ENCODE data around the gene CCNH. TPM values are rescaled to one million over a fixed set of nuclear protein-coding genes. Genes with fewer than 3 reads are reported as not detected.

CCNH gene
- 55.9 and 76.4 TPM in 2 replicates for total RNA-seq

DNA sequence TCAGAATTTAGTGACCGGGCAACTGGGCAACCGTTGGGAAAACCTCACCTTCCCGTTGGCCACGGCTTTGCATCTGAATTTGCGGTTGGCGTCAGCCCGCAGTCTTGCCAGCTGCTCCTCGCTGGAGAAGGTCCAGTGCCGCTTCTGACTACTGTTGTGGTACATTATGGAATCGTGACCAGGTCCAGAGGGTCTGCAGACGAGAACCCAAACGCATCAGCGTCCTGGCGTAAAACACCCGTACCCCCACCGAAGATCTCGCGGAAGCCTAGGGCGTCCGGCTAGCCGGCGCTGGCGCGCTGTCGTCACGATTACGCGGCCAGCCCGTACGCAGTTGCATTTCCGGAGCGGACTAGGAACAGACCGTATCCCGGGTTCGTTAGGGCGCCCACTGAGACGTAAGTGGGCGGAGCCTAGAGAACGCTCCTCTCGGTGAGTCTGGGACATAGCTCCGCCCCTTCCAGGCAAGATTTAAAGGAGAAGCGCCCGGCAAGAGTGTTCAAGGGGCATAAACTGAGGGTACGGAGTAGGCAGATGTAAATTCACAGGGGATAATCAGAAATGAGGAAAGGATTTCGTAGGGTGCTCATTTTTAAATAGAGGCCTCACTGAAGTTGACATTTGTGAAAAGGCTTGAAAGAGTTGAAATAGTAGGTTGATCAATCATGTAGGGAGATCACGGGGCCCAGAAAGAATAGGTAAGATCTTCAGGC is at the start of gene CCNH:
Gene CCNH (minus strand): TSS at position 301 of the 713 bp plus-strand sequence. CDS start 136 bp downstream, at position 165.
- peak; percentile 86 for DNase-seq (ENCODE audit: extremely low read depth, low read depth, low spot score)

DNA sequence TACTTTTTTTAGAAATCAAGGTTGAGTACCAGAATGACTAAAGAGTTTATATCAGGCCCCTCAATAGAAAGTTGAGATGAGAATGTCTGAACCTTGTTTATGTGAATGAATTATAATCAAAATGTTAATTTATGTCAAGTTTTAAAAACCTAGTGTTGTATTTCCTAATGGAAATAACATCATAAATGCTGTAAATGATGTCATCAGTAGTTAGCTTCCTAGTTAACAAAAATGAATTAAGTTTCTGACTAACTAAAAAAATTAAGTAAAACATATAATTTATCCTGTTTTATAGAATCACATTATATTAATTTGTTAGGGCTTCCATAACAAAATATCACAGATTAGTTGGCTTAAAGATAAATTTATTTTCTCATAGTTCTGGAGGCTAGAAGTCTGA is 45.0 kb upstream of the CCNH start:
- DNase-seq (ENCODE audit: extremely low read depth, low read depth, low spot score): no peak

DNA sequence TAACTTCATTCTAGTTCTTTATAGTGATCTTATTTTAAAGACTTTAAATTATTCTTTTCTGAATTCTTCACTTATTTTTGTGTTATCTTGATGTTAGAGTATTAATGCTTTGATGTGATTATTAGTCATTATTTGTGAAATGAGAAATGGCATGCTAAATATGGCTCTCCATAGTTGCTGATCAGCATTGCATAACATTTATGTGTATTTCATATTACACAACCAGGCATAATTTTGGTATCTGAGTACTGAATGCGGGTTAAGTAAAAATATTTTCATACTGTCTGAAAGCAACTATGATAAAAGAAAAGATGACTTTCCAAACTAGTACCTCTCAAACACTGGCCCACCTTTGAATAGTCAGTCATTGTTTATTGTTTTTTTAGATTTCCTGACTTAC is 41.1 kb upstream of the CCNH start:
- no peak for DNase-seq (ENCODE audit: extremely low read depth, low read depth, low spot score)

DNA sequence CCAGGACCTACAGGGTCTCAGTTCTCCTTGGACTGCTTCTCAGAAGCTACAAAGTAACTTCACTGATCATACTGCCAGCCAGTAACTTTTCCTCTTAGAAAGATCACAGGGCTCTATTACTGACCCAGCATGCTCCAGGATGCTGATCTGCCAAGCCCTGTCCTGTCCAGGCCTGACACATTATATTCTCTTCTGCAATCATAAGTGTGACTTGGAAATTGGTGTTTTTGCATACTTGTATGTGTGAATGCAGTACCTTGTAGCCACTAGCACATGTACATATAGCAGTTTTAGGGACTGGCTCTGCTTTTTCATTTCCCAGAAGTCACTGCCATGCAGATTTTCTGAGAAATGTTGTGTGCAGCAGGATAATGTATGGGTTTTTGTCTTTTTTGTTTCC is 40.1 kb upstream of the CCNH start:
- no peak for DNase-seq (ENCODE audit: extremely low read depth, low read depth, low spot score)

DNA sequence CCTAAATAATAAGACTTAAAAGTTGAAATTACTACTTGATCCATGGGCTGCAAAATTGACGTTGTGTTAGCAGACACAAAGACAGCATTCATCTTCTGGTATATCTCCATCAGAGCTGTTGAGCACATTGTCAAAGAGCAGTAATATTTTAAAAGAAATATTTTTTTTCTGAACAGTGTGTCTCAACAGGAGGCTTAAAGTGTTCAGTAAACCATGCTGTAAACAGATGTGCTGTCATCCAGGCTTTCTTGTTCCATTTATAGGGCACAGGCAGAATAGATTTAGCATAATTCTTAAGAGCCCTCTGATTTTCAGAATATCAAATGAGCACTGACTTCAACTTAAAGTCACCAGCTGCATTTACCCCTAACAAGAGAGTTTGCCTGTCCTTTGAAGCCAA is 29.7 kb upstream of the CCNH start:
- DNase-seq (ENCODE audit: extremely low read depth, low read depth, low spot score): no peak

DNA sequence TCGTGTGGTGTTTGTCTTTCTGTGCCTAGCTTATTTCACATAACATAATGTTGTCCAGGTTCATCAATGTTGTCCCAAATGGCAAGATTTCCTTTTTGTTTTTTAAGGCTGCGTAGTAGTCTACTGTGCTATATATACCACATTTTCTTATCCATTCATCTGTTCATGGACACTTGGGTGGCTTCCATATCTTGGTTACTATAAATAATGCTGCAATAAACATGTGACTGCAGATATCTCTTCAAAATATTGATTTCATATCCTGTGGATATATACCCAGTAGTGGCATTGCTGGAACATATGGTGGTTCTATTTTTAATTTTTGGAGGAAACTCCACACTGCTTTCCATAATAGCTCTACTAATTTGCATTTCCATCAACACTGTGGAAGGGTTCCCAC is 25.5 kb upstream of the CCNH start:
- DNase-seq (ENCODE audit: extremely low read depth, low read depth, low spot score): no peak

DNA sequence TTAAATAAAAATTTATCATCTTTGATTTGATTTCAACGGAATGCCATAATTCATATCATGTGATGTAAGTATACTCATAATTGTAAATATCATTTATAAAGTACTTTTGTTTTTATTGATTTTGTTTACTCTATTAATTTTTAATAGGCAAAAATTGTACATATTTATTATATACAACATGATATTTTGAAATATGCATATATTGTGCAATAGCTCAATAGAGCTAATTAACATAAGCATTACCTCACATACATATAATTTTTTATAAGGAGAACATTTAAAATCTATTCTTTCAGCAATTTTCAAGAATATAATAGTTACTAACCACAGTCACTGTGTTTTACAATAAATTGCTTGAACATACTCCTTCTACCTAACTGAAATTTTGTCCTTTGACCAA is 25.0 kb upstream of the CCNH start:
- no peak for DNase-seq (ENCODE audit: extremely low read depth, low read depth, low spot score)

DNA sequence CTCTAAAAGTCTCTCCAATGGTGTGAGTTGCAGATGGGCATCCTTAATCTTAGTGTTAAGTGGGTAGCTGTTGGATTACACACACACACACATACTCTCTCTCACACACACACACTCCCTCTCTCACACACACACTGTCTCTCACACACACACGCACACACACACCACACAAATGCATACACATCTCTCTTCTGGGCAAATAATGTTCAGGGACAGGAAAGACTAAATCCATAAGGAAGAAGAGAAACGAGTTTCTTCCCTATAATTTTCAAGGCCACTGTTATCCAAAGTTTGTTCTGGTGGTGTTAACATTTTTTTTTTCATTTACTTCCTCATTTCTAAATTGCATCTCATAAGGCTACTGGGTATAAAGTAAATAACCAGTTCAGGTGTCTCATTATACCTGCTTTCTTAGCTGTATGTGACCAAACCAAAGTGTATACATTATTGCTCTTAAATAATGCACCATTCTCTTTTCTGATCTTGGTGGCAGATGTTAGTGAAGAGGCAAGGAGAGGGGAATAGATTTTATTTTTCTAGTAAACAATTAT is 22.5 kb upstream of the CCNH start:
- DNase-seq (ENCODE audit: extremely low read depth, low read depth, low spot score): no peak

DNA sequence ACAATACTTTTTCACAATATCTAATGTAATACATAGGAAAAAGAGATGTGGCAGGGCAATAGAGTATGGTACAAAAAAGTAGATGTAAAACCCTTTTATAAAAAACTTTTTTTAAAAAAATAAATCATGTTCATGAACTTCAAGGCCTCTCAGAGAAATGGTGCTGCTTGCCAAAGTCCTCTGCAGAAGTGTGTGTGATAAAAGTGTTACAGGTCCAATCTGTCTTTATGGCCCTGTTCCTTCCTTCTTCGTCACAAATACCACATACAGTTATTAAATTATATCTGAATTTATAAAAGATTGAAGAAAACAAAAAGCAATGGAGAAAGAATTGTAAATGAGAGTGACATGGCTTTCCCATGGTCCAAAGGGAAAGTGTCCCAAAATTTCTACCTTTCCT is 21.7 kb upstream of the CCNH start:
- DNase-seq (ENCODE audit: extremely low read depth, low read depth, low spot score): no peak

DNA sequence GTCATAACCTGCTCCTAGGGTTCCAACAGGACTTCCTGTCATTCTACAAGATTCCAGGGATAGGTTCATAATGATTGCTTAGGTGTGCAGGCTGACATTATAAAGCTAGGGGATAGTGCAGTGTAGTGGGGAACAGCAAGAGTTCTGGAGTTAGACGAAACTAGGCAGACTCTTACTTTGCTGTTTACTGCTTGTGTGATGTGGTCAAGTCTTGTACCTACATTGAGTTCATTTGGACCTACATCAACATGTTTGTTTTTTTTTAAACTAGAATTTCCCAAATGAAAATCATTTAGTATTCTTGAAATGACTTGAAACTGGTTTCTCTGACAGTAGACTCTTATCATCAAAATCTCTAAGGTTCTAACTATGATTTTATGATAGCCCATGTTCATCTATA is 21.2 kb upstream of the CCNH start:
- DNase-seq (ENCODE audit: extremely low read depth, low read depth, low spot score): no peak

DNA sequence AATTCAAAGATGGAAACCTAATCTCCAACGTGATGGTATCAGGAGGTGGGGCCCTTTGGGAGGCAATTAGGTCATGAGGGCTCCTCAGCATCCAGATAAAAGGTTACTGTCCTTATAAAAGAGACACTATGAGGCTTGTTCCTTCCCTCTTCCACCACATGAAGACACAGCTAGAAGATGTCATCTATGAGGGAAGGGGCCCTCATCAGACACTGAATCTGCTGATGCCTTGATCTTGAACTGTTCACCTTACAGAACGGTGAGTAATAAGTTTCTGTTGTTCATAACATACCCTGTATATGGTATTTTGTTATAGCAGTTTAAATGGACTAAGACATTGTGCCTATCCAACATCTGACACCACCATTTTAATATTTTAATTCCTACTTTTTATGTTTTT is 19.7 kb upstream of the CCNH start:
- DNase-seq (ENCODE audit: extremely low read depth, low read depth, low spot score): no peak

DNA sequence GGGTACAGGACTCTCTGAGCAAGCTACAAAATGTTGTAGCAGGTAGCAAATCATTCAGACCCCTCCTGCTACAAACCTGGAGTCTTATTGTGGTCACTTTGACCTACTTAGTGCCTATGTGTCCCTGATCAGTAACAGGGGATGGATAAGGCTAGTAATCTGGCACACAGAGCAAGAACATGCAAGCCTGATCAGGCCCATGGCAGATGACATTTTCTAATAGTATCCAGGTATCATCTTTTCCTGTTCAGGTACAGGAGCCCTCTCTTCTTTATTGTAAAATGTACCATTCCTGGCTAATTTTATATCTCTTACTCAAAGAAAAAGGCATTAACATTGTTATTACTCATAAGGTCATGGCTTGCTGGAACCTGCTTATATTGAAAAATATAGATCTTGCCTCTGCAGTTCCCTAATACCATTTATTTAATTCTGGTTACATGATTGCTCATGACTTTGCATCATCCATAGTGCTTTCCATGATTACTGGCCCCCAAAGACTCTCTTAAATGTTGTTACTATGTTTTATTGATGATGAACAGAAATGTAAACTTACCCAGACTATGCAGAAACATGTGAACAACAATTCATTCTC is 18.2 kb upstream of the CCNH start:
- no peak for DNase-seq (ENCODE audit: extremely low read depth, low read depth, low spot score)

DNA sequence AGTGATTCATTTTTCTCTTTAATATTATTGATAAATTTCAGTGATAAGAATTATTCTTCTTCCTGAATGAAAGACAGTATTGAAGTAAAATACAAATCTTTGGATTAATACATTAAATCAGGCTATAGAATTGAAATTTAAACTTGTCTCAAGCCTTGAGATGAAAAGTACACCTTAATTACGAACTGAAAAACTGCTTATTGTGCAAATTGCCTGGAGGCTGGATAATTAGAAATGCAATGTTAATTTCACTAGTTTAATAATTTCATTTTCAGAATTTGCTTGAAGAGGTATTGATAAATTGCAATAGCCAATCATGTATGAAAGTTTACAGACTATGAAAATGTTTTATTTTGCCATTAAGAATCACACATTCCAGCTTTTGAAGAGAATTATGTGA is 11.0 kb upstream of the CCNH start:
- DNase-seq (ENCODE audit: extremely low read depth, low read depth, low spot score): no peak

DNA sequence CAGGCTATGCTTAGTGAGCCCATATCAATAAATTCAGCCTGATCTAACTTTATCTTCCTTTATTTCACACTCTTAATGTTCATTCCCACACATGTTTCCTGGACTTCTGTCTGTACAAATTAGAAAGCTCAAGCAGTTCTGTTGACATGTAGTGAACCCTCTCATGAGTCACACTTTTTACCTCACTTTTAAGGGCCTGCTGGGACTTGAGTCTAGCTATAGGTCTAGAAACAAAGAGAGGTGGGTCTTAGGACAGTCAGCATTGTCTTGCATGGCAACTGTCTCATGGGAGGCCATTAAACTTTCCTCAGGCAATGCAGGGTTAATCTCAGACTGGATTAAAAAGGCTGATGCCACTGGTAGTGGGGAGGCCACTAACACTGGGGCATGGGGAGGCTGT is 8.6 kb upstream of the CCNH start:
- DNase-seq (ENCODE audit: extremely low read depth, low read depth, low spot score): no peak

DNA sequence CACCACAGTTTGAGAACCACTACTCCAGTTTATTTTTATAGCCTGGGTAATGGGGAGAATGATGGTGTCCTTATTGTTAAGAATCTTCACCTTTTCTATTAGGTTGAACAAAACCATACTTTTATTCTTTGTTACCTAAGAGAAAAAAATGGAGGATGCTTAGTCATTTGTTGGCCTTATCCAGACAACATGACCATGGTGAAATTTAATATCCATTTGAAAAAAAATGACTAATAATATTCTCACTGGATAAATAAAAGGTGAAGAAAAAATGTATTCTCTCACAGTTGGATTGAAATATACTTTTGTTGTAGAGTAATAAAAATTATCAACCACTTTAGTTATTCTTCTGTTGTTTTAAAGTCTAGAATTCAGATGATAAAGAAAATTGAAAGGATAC is 5.8 kb upstream of the CCNH start:
- DNase-seq (ENCODE audit: extremely low read depth, low read depth, low spot score): no peak

DNA sequence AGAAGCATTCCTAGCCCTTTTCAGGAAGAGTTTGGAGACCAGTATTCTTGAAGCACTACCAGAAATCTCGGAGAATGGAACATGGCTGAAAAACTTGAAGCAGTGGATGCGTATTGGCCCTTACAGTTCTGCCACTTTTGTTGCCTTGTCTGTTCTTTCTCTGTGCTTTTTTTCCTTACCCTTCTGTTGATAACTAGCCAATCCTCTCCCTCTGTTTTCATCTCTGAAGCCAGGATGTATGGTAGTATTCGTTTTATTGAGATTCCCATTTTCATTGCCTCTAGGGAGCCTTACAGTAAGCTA is 564 bp upstream of the CCNH start:
- no peak for DNase-seq (ENCODE audit: extremely low read depth, low read depth, low spot score)

DNA sequence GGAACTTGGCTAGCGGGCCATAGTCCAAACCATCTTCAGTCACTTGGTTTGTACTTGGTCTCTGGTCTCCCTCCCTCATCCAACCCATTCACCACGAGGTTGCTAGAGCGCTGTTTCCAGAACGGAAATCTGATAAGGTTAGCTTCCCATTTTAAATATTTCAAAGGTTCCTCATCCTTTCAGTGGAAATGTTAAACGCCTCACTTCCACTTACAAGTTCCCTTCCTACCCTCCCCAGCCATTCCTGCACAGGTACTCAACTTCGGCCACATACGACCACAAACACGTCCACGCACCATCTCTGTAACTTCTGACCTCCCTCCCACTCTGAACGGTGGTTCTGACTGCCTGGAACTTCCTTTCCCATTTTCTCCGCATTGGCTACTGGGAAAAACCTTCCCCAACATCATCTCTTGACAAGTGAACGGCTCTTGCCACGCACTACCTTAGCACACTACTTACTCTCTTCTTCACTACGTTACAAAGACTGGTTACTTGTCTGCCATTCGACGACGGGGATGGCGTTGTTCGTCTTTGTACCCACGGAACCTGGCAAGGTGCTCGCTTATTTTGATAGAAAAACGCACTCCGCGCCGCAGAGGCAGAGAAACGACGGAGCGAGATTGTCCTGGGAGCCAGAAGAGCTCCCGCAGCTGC is 629 bp downstream of the CCNH start:
- DNase-seq (ENCODE audit: extremely low read depth, low read depth, low spot score): no peak

DNA sequence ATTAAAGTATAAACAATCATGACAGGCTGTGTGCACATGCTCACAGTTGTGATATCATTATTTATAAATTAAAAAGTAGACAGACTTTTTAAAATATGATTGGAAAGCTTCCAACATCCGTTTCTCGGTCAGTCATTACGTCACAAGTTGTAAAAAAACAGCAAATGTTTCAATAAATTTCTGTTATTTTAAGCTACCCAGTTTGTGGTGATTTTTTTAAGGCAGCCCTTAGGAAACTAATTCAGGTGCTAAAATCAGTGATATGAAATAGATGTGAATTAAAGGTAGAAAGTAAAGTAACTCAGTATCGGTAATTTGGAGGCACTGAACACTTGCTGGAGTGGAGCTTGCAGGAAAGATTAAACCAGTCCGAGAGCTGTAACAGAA is 1.2 kb downstream of the CCNH start:
- DNase-seq (ENCODE audit: extremely low read depth, low read depth, low spot score): no peak

DNA sequence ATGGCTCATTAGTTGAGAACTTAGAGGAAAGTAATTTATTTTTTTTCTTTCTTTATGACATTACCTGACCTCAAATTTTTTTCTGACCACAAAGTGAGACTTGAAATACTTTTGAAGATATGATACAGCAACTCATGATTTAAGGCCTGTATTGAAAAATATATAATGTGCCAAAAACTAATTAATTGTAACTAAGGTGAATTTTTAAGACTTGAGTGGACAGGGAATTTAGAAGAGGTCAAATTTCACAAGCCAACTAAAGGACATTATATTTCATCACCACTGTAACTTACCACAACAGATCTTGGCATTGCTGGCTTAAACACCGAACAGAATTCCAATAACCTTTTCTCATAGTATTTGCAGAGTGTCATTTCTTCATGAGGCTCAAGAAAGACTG is 1.8 kb downstream of the CCNH start:
- DNase-seq (ENCODE audit: extremely low read depth, low read depth, low spot score): no peak

DNA sequence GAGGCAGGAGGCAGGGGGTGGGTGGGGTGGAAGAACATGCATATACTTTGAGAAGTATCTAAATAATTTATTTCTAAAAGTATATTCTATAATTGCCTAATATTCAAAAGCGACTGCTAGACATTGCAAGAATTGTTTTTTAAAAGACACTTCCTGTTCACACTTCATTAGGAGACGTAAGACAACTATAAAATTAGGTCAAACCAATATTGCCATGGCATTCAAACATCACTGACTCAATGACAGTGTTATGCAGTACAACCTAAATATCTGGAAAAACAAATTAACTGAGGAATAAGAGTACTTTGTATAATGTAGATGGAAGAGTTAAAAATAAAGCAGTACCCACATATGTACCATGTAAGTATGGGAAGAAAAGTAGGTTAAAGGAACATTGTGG is 4.5 kb downstream of the CCNH start:
- no peak for DNase-seq (ENCODE audit: extremely low read depth, low read depth, low spot score)

DNA sequence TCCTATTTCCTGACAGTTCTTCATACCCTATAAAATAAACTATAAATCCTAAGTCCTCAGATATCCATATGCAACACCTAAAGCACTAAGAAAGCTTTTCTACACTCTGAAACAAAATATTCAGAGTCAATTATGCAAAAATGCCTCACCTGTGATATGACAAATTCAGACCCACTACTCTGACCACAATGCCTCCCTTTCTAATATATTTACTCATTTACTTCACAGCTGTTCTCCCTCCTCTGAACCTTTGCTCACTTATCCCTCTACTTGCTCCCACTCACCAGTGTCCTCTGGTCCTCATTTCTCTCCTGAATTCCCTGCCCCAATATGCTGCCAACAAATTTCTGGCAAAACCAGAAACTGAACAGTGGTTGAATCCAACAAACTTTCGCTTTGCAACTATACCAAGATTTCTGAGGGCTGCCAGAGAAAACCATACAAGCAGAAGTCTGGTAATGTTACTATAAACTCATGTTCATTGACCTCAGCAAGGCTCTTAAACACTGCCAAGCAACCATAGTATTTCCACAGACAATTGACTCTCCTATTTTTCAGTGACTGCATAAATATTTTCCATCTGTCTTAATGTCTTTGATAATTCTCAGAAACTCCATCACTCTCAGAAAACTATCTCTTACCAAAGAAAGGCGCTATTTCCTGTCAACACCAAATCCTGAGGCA is 7.1 kb downstream of the CCNH start:
- DNase-seq (ENCODE audit: extremely low read depth, low read depth, low spot score): no peak

DNA sequence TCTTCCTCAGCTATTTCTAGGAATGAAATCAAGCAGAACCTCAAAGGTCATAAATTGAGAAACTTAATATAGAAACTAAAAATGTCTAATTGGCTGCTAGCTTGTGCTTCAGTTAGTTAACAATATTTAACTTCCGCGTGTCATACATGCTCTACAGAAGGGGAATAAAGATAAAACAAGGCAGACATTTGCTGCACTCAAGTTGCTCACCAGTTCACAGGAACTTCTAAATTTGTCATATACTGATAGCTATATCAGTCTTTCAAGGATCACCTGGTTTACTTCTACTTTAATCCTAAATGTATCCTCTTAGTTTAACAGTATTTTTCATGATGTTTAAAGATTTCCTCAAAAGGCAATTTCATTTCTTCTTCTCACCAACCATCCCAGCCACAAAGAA is 8.4 kb downstream of the CCNH start:
- no peak for DNase-seq (ENCODE audit: extremely low read depth, low read depth, low spot score)
